ENCODE data around the gene NAA15. TPM values are rescaled to one million over a fixed set of nuclear protein-coding genes. Genes with fewer than 3 reads are reported as not detected.

The NAA15 gene
- total RNA-seq, 1 experiment from 2014 or later: 98.9 TPM

DNA sequence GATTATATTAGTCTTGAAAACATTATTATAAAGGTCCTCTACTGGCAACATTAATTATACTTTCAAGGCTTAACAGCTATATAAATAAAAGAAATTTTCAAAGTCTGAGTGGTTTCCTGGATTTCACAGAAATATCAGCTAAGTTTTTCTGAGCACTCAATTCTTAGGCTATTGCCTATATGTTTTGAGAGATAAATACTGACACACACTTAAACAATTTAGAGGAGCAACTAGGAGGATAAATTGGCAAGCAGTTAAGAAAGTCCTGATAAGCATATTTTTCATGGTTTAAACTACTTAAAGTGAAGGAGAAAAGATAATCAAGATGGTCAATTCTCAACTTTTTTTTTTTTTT is 18.6 kb upstream of the NAA15 start:
- peaks cover 14% of the 10 kb centered on the region for H3K36me3 Mint-ChIP-seq
- POLR2A ChIA-PET: no interaction called here
- H3K9me3 Mint-ChIP-seq: peaks cover 17% of the 10 kb centered on the region
- no peak overlapping the region for H3K4me3 Mint-ChIP-seq
- peaks cover 18% of the 10 kb centered on the region for H3K4me1 Mint-ChIP-seq
- DNase-seq (ENCODE audit: low spot score) (no peak), ATAC-seq (no peak)
- CTCF ChIA-PET: interaction anchor here (0.6 kb wide), 1 partner anchor 298 kb away, joined by 3 read pairs; no protein-coding TSS in a partner anchor
- no peak for TF ChIP-seq GTF2I (CRISPR knock-in tag; conservative IDR thresholded peaks at IDR 0.05)
- no peak for TF ChIP-seq JUN (CRISPR knock-in tag; IDR thresholded peaks at IDR 0.05)
- TF ChIP-seq ZNF232 (CRISPR knock-in tag; IDR thresholded peaks at IDR 0.05): no peak
- no peak for TF ChIP-seq RELA (CRISPR knock-in tag; IDR thresholded peaks at IDR 0.05; ENCODE audit: borderline replicate concordance)
- TF ChIP-seq RORB (CRISPR knock-in tag; IDR thresholded peaks at IDR 0.05): no peak
- TF ChIP-seq, protein P1, sequence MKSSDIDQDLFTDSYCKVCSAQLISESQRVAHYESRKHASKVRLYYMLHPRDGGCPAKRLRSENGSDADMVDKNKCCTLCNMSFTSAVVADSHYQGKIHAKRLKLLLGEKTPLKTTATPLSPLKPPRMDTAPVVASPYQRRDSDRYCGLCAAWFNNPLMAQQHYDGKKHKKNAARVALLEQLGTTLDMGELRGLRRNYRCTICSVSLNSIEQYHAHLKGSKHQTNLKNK (CRISPR knock-in tag; IDR thresholded peaks at IDR 0.05): no peak
- TF ChIP-seq, protein P2, sequence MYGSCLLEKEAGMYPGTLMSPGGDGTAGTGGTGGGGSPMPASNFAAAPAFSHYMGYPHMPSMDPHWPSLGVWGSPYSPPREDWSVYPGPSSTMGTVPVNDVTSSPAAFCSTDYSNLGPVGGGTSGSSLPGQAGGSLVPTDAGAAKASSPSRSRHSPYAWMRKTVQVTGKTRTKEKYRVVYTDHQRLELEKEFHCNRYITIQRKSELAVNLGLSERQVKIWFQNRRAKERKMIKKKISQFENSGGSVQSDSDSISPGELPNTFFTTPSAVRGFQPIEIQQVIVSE (CRISPR knock-in tag; IDR thresholded peaks at IDR 0.05; ENCODE audit: borderline replicate concordance): no peak
- TF ChIP-seq GABPB1 (CRISPR knock-in tag; IDR thresholded peaks at IDR 0.05): no peak
- TF ChIP-seq ZNF219 (CRISPR knock-in tag; IDR thresholded peaks at IDR 0.05; ENCODE audit: borderline replicate concordance): no peak
- TF ChIP-seq NFATC4 (CRISPR knock-in tag; IDR thresholded peaks at IDR 0.05): no peak
- TF ChIP-seq, protein P3, sequence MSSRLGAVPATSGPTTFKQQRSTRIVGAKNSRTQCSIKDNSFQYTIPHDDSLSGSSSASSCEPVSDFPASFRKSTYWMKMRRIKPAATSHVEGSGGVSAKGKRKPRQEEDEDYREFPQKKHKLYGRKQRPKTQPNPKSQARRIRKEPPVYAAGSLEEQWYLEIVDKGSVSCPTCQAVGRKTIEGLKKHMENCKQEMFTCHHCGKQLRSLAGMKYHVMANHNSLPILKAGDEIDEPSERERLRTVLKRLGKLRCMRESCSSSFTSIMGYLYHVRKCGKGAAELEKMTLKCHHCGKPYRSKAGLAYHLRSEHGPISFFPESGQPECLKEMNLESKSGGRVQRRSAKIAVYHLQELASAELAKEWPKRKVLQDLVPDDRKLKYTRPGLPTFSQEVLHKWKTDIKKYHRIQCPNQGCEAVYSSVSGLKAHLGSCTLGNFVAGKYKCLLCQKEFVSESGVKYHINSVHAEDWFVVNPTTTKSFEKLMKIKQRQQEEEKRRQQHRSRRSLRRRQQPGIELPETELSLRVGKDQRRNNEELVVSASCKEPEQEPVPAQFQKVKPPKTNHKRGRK (CRISPR knock-in tag; IDR thresholded peaks at IDR 0.05; ENCODE audit: borderline replicate concordance): no peak
- TF ChIP-seq, protein P4, sequence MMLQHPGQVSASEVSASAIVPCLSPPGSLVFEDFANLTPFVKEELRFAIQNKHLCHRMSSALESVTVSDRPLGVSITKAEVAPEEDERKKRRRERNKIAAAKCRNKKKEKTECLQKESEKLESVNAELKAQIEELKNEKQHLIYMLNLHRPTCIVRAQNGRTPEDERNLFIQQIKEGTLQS (CRISPR knock-in tag; conservative IDR thresholded peaks at IDR 0.05): no peak
- no peak for TF ChIP-seq ZNF317 (CRISPR knock-in tag; IDR thresholded peaks at IDR 0.05; ENCODE audit: borderline replicate concordance, low read depth)
- TF ChIP-seq, protein P5, sequence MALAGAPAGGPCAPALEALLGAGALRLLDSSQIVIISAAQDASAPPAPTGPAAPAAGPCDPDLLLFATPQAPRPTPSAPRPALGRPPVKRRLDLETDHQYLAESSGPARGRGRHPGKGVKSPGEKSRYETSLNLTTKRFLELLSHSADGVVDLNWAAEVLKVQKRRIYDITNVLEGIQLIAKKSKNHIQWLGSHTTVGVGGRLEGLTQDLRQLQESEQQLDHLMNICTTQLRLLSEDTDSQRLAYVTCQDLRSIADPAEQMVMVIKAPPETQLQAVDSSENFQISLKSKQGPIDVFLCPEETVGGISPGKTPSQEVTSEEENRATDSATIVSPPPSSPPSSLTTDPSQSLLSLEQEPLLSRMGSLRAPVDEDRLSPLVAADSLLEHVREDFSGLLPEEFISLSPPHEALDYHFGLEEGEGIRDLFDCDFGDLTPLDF (CRISPR knock-in tag; IDR thresholded peaks at IDR 0.05): no peak
- TF ChIP-seq ETV6 (CRISPR knock-in tag; IDR thresholded peaks at IDR 0.05): no peak
- TF ChIP-seq, protein P6, sequence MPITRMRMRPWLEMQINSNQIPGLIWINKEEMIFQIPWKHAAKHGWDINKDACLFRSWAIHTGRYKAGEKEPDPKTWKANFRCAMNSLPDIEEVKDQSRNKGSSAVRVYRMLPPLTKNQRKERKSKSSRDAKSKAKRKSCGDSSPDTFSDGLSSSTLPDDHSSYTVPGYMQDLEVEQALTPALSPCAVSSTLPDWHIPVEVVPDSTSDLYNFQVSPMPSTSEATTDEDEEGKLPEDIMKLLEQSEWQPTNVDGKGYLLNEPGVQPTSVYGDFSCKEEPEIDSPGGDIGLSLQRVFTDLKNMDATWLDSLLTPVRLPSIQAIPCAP (CRISPR knock-in tag; IDR thresholded peaks at IDR 0.05): no peak
- TF ChIP-seq ELF4 (CRISPR knock-in tag; IDR thresholded peaks at IDR 0.05; ENCODE audit: low read depth): no peak
- TF ChIP-seq, protein P7, sequence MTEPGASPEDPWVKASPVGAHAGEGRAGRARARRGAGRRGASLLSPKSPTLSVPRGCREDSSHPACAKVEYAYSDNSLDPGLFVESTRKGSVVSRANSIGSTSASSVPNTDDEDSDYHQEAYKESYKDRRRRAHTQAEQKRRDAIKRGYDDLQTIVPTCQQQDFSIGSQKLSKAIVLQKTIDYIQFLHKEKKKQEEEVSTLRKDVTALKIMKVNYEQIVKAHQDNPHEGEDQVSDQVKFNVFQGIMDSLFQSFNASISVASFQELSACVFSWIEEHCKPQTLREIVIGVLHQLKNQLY (CRISPR knock-in tag; IDR thresholded peaks at IDR 0.05): no peak
- no peak overlapping the region for H3K27ac Mint-ChIP-seq
- H3K27me3 Mint-ChIP-seq (ENCODE audit: low read depth): peaks cover 40% of the 10 kb centered on the region

DNA sequence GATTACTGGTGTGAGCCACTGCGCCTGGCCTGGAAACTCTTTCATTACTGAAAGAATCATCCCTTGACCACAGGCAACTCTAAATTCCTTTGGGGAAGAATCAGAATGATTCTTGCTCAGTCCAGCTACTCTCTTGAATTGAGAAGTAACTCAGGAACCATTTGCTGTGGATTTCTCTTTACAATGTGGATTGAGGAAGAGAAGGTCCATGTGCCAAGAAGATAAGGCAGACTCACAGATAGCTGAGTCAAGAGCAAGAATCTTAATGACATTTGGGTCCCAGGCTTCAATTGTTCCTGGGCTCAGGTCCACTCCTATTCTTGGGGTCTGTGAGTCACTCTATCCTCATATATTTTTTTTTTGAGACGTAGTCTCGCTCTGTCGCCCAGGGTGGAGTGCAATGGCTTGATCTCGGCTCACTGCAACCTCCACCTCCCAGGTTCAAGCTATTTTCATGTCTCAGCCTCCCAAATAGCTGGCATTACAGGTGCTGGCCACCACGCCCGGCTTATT is 15.1 kb upstream of the NAA15 start:
- Mint-ChIP-seq H3K36me3 (peaks cover 35% of the 10 kb centered on the region), H3K27ac (no peak overlapping the region), H3K27me3 (ENCODE audit: low read depth) (peaks cover 4% of the 10 kb centered on the region), H3K4me1 (no peaks in the 10 kb centered on the region), H3K9me3 (peaks cover 17% of the 10 kb centered on the region), H3K4me3 (no peak overlapping the region)
- POLR2A ChIA-PET: no interaction called here
- ATAC-seq (no peak), DNase-seq (ENCODE audit: low spot score) (no peak)
- CTCF ChIA-PET: interaction anchor here (2.2 kb wide), 1 partner anchor 9 kb away, joined by 9 read pairs; no protein-coding TSS in a partner anchor
- TF ChIP-seq ZBTB21 (CRISPR knock-in tag; IDR thresholded peaks at IDR 0.05; ENCODE audit: borderline replicate concordance): no peak
- TF ChIP-seq IRF2 (CRISPR knock-in tag; IDR thresholded peaks at IDR 0.05; ENCODE audit: borderline replicate concordance, low read depth): no peak
- TF ChIP-seq, protein P8, sequence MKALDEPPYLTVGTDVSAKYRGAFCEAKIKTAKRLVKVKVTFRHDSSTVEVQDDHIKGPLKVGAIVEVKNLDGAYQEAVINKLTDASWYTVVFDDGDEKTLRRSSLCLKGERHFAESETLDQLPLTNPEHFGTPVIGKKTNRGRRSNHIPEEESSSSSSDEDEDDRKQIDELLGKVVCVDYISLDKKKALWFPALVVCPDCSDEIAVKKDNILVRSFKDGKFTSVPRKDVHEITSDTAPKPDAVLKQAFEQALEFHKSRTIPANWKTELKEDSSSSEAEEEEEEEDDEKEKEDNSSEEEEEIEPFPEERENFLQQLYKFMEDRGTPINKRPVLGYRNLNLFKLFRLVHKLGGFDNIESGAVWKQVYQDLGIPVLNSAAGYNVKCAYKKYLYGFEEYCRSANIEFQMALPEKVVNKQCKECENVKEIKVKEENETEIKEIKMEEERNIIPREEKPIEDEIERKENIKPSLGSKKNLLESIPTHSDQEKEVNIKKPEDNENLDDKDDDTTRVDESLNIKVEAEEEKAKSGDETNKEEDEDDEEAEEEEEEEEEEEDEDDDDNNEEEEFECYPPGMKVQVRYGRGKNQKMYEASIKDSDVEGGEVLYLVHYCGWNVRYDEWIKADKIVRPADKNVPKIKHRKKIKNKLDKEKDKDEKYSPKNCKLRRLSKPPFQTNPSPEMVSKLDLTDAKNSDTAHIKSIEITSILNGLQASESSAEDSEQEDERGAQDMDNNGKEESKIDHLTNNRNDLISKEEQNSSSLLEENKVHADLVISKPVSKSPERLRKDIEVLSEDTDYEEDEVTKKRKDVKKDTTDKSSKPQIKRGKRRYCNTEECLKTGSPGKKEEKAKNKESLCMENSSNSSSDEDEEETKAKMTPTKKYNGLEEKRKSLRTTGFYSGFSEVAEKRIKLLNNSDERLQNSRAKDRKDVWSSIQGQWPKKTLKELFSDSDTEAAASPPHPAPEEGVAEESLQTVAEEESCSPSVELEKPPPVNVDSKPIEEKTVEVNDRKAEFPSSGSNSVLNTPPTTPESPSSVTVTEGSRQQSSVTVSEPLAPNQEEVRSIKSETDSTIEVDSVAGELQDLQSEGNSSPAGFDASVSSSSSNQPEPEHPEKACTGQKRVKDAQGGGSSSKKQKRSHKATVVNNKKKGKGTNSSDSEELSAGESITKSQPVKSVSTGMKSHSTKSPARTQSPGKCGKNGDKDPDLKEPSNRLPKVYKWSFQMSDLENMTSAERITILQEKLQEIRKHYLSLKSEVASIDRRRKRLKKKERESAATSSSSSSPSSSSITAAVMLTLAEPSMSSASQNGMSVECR (CRISPR knock-in tag; IDR thresholded peaks at IDR 0.05; ENCODE audit: borderline replicate concordance): no peak
- TF ChIP-seq RELA (CRISPR knock-in tag; IDR thresholded peaks at IDR 0.05; ENCODE audit: borderline replicate concordance): no peak
- no peak for TF ChIP-seq SMAD3 (CRISPR knock-in tag; IDR thresholded peaks at IDR 0.05; ENCODE audit: borderline replicate concordance)
